GM12878 (cell line): ENCODE data around the gene OLFML2A. TPM values are rescaled to one million over a fixed set of nuclear protein-coding genes. Genes with fewer than 3 reads are reported as not detected.

ENCODE experiments used
- ATAC-seq: fragments of 200-7000 bp; cut with Tn5 transposase; 3 replicates; pipeline ENCODE4 v1.9.1; 2020; ENCODE audit warnings: mild to moderate bottlenecking, moderate library complexity
- BruUV-seq: library from RNA; stranded (reverse); fragments of 400-500 nt; replicated peaks from 2 replicates; lab custom pipeline; 2021; lab: Mats Ljungman, UMichigan
- CTCF ChIA-PET: fragments of 300-600 bp; sonication (Branson Sonifier 250); formaldehyde crosslinking; extraction: SDS; loops from one replicate; lab custom pipeline; 2021; ENCODE audit warnings: inconsistent platforms; lab: Yijun Ruan, JAX
- POLR2A ChIA-PET: fragments of 350-600 bp; formaldehyde crosslinking; extraction: SDS; loops from one replicate; lab custom pipeline; 2021; ENCODE audit warnings: inconsistent platforms; lab: Charles Lee
- RAD21 ChIA-PET: fragments of 300-600 bp; sonication (Branson Sonifier 250); formaldehyde crosslinking; loops from one replicate; lab custom pipeline; 2023; ENCODE audit warnings: antibody characterized with exemption; ENCODE audit not compliant: unreplicated experiment; lab: Charles Lee
- SMC1A ChIA-PET: fragments of 300-600 bp; sonication (Branson Sonifier 250); formaldehyde crosslinking; loops from one replicate; lab custom pipeline; 2023; ENCODE audit not compliant: unreplicated experiment, uncharacterized antibody; lab: Charles Lee
- DNase-seq: peaks from one replicate; pipeline ENCODE4 v3.0.0-alpha.2; 2011; ENCODE audit warnings: low read depth, low spot score
- FAIRE-seq: peaks from 3 replicates; lab custom pipeline; 2011; peaks lifted over from hg19 to GRCh38; lab: Jason Lieb, UNC
- H2AFZ ChIP-seq: 2 replicates; pipeline ENCODE4 v1.6.0; 2011; ENCODE audit warnings: low read depth, low read length, control low read depth; ENCODE audit not compliant: control insufficient read depth
- H3K27ac ChIP-seq: 2 replicates; pipeline ENCODE4 v1.5.1; 2011; ENCODE audit warnings: control low read depth; ENCODE audit not compliant: control insufficient read depth, insufficient read depth
- H3K27me3 ChIP-seq, 2 experiments: replicated peaks in 1 of 2; 2 replicates each; pipeline versions ENCODE4 v1.6.0 to v1.6.1; 2011; ENCODE audit warnings: low read length in 1 of 2; ENCODE audit not compliant: control insufficient read depth in 2 of 2, insufficient read depth in 2 of 2
- H3K36me3 ChIP-seq, 2 experiments: 2 replicates each; pipeline ENCODE4 v1.5.1; 2011; ENCODE audit warnings: low read length in 1 of 2; ENCODE audit not compliant: control insufficient read depth in 2 of 2, insufficient read depth in 2 of 2
- H3K4me1 ChIP-seq: 2 replicates; pipeline ENCODE4 v1.6.1; 2011; ENCODE audit warnings: mild to moderate bottlenecking, low read length, moderate library complexity, mixed read lengths; ENCODE audit not compliant: control insufficient read depth, insufficient read depth
- H3K4me2 ChIP-seq: 2 replicates; pipeline ENCODE4 v1.6.0; 2011; ENCODE audit warnings: control low read depth; ENCODE audit not compliant: control insufficient read depth, insufficient read depth
- H3K4me3 ChIP-seq: fragments of 200-600 bp; sonication (generic); 2 replicates; pipeline ENCODE4 v1.5.1; 2016
- H3K79me2 ChIP-seq: 2 replicates; pipeline ENCODE4 v1.6.0; 2011; ENCODE audit warnings: low read length; ENCODE audit not compliant: control insufficient read depth, insufficient read depth
- H3K9ac ChIP-seq: 2 replicates; pipeline ENCODE4 v1.8.0; 2011; ENCODE audit warnings: low read length, control low read depth, mixed read lengths; ENCODE audit not compliant: control insufficient read depth, insufficient read depth
- H3K9me3 ChIP-seq: replicated peaks from 3 replicates; pipeline ENCODE4 v1.5.1; 2011; ENCODE audit warnings: mild to moderate bottlenecking, low read length; ENCODE audit not compliant: control insufficient read depth, insufficient read depth
- H4K20me1 ChIP-seq: 2 replicates; pipeline ENCODE4 v1.6.0; 2011; ENCODE audit not compliant: control insufficient read depth, insufficient read depth
- ATF7 ChIP-seq: fragments of 450-650 bp; IDR thresholded peaks from 2 replicates; pipeline ENCODE4 v1.6.1; 2016; ENCODE audit warnings: low read depth, mild to moderate bottlenecking
- BHLHE40 ChIP-seq, 2 experiments: fragments of 450-650 bp in 1 of 2; IDR thresholded peaks; 2 replicates each; pipeline ENCODE4 v1.6.1; 2011 to 2017; ENCODE audit warnings: low read depth in 2 of 2, borderline replicate concordance in 1 of 2, improper control_type of control experiment in 1 of 2, low read length in 1 of 2, mild to moderate bottlenecking in 1 of 2
- BRCA1 ChIP-seq: IDR thresholded peaks from 2 replicates; pipeline ENCODE4 v1.6.1; 2011; ENCODE audit warnings: low read depth, low read length, improper control_type of control experiment
- CHD1 ChIP-seq: IDR thresholded peaks from 2 replicates; pipeline ENCODE4 v1.6.1; 2012; ENCODE audit warnings: low read depth, low read length, improper control_type of control experiment
- DPF2 ChIP-seq: fragments of 450-650 bp; IDR thresholded peaks from 2 replicates; pipeline ENCODE4 v1.6.1; 2017; ENCODE audit warnings: mild to moderate bottlenecking
- E2F4 ChIP-seq: IDR thresholded peaks from 2 replicates; pipeline ENCODE4 v1.6.1; 2012; ENCODE audit warnings: low read depth, low read length, improper control_type of control experiment
- EED ChIP-seq: sonication (generic); IDR thresholded peaks from 2 replicates; pipeline ENCODE4 v1.6.1; 2016; ENCODE audit warnings: antibody characterized with exemption, low read depth
- FOXK2 ChIP-seq: fragments of 450-650 bp; IDR thresholded peaks from 2 replicates; pipeline ENCODE4 v1.6.1; 2017; ENCODE audit warnings: mild to moderate bottlenecking, moderate library complexity
- NFYA ChIP-seq: IDR thresholded peaks from 2 replicates; pipeline ENCODE4 v1.6.1; 2011; ENCODE audit warnings: low read depth, mild to moderate bottlenecking, low read length, improper control_type of control experiment, borderline replicate concordance
- PML ChIP-seq: IDR thresholded peaks from 2 replicates; pipeline ENCODE4 v1.6.1; 2012; ENCODE audit warnings: low read length, inconsistent platforms
- REST ChIP-seq: IDR thresholded peaks from 2 replicates; pipeline ENCODE4 v1.6.1; 2012; ENCODE audit warnings: mild to moderate bottlenecking, low read depth, low read length
- SMAD1 ChIP-seq: fragments of 450-650 bp; IDR thresholded peaks from 2 replicates; pipeline ENCODE4 v1.6.1; 2018; ENCODE audit warnings: mild to moderate bottlenecking, low read depth; ENCODE audit not compliant: partially characterized antibody
- TBL1XR1 ChIP-seq: IDR thresholded peaks from 2 replicates; pipeline ENCODE4 v1.6.1; 2012; ENCODE audit warnings: low read depth, low read length, improper control_type of control experiment
- WGBS: methylation state at CpG from one replicate; pipeline ENCODE4 v1.1.6; 2016; ENCODE audit warnings: low lambda C conversion rate; ENCODE audit not compliant: insufficient replicate concordance, insufficient coverage; ENCODE audit errors: missing lambda C conversion rate; 5-methylcytosine and 5-hydroxymethylcytosine counted together
- in situ Hi-C: fragments of 300-500 bp; cut with MboI; formaldehyde crosslinking; loops from 9 replicates; pipeline ENCODE4 v1.14.3; 2018; ENCODE audit warnings: mixed read lengths
- intact Hi-C: fragments of 100-400 bp; cut with micrococcal nuclease; formaldehyde crosslinking; loops from one replicate; pipeline ENCODE4 v1.14.2; 2022; ENCODE audit not compliant: unreplicated experiment
- polyA plus RNA-seq, 11 experiments: library from polyadenylated mRNA; depleted of rRNA in 4 of 11; unstranded in 6 of 11; stranded (reverse) in 5 of 11; fragments of >200 nt; fragmentation: Nextera tagmentation in 4 of 11; fragmentation: Illumina TruSeq in 1 of 11; extraction: Ambion mirVana in 4 of 11; extraction: Trizol in 1 of 11; gene quantifications; 1 replicate in 1 of 11; 2 replicates in 10 of 11; pipeline versions ENCODE4 v1.2.1 to v1.2.3, GENCODE V29; 2011 to 2016; ENCODE audit warnings: inconsistent platforms in 2 of 11, missing spikeins in 2 of 11, low read depth in 1 of 11
- total RNA-seq, 4 experiments: library from RNA; depleted of rRNA in 3 of 4; stranded (reverse); fragments of >200 nt in 3 of 4; fragmentation: Illumina TruSeq in 1 of 4; extraction: Trizol in 1 of 4; gene quantifications; 2 replicates each; pipeline versions ENCODE4 v1.2.1 to v1.2.3, GENCODE V29; 2013 to 2021
- TF ChIP-seq, protein P1 (sequence below): IDR thresholded peaks from 2 replicates; pipeline ENCODE4 v1.6.1; 2011; ENCODE audit warnings: borderline replicate concordance, low read depth, mild to moderate bottlenecking, moderate library complexity, low read length; ENCODE audit not compliant: insufficient read depth, poor library complexity, severe bottlenecking

Gene OLFML2A
- total and polyA plus RNA-seq, 10 of the 15 experiments (the other 5 are each of a cell fraction or from before 2014, with no cell fraction given), result 0.02 to 0.13 (median 0.10) TPM; not detected in 4

- FAIRE-seq (no peak), ATAC-seq (no peak), DNase-seq (no peak)
- Histone ChIP-seq H3K36me3 (no peaks in the 10 kb centered on the region), H3K9me3 (no peaks in the 10 kb centered on the region), H3K4me3 (no peak overlapping the region), H3K9ac (no peak overlapping the region), H3K4me2 (no peak overlapping the region), H3K79me2 (no peaks in the 10 kb centered on the region), H3K27ac (no peak overlapping the region), H3K27me3 (no peaks in the 10 kb centered on the region), H4K20me1 (no peaks in the 10 kb centered on the region), H3K4me1 (0 out of 2 replicates have a peak, but pooled peaks cover 2% of the 10 kb centered on the region), H2AFZ (no peak overlapping the region)
- RAD21 ChIA-PET, result interaction anchor here (1.5 kb wide), 1 partner anchor 12 kb away, joined by 3 read pairs; no protein-coding TSS in a partner anchor
- intact Hi-C loops, result no loop called here
- CTCF ChIA-PET, result interaction anchor here (0.8 to 1.4 kb wide), 2 partner anchors 11 to 28 kb away, joined by 3 read pairs; no protein-coding TSS in a partner anchor
- in situ Hi-C loops, result no loop called here
- TF ChIP-seq CHD1 (no peak), EED (no peak), BRCA1 (no peak), E2F4 (no peak), FOXK2 (no peak), BHLHE40 (IDR thresholded peaks at IDR 0.05; ENCODE audit: borderline replicate concordance in 1 of 2, low read depth in 2 of 2, low read length in 1 of 2) (no peak), REST (no peak), PML (no peak), TBL1XR1 (no peak), SMAD1 (no peak), DPF2 (no peak), ATF7 (no peak), NFYA (no peak)
- TF ChIP-seq, protein P1, sequence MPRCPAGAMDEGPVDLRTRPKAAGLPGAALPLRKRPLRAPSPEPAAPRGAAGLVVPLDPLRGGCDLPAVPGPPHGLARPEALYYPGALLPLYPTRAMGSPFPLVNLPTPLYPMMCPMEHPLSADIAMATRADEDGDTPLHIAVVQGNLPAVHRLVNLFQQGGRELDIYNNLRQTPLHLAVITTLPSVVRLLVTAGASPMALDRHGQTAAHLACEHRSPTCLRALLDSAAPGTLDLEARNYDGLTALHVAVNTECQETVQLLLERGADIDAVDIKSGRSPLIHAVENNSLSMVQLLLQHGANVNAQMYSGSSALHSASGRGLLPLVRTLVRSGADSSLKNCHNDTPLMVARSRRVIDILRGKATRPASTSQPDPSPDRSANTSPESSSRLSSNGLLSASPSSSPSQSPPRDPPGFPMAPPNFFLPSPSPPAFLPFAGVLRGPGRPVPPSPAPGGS, result no peak
- WGBS, result 15% methylated on average over 3 of the region's 3 CpGs
- SMC1A ChIA-PET, result no interaction called here
- no TSS peak for BruUV-seq
- POLR2A ChIA-PET, result interaction anchor here (1.1 kb wide), 1 partner anchor 49 kb away, joined by 3 read pairs; no protein-coding TSS in a partner anchor
Measured at GRCh38 chr9:124802426-124802825, 25.5 kb downstream of the OLFML2A start.
